ENCODE measurements around the gene ETFB. TPM values are rescaled to one million over a fixed set of nuclear protein-coding genes. Genes with fewer than 3 reads are reported as not detected.
A peak's percentile ranks its signal among the peaks of the same experiment; 100 is the strongest.

ETFB gene
- total RNA-seq, 2 experiments from 2014 or later: 115 to 130 TPM

DNA sequence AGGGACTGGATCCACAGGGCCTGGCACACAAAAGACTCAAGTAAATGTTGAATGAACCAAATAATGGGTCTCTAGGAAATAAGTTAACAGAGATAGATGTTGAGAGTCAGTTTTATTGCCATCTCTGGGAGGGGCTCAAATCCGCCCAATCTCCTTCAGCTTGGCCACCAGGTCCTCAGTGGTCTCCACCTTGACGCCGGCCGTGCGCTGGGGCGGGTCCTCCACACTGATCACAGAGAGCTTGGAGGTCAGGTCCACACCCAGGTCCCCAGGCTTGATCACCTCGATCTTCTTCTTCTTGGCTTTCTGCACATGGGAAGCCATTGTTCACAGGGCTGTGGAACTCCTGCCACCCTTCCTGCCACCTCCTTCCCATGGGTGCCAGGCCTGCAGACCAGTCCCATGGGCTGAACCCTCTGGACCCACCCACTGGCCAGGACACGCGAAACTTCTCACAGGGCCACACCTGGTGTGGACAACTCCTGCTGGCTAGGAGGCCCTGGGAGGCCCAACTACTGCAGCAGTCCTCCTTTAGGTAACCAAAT is 21.0 kb downstream of the ETFB start:
- H3K27me3 Mint-ChIP-seq: peaks cover 5% of the 10 kb centered on the region
- no peaks in the 10 kb centered on the region for H3K4me1 Mint-ChIP-seq
- no peak overlapping the region for H3K27ac Mint-ChIP-seq
- DNase-seq: no peak
- H3K9me3 Mint-ChIP-seq: no peaks in the 10 kb centered on the region
- H3K4me3 Mint-ChIP-seq: no peak overlapping the region
- peaks cover 3% of the 10 kb centered on the region for H3K36me3 Mint-ChIP-seq

DNA sequence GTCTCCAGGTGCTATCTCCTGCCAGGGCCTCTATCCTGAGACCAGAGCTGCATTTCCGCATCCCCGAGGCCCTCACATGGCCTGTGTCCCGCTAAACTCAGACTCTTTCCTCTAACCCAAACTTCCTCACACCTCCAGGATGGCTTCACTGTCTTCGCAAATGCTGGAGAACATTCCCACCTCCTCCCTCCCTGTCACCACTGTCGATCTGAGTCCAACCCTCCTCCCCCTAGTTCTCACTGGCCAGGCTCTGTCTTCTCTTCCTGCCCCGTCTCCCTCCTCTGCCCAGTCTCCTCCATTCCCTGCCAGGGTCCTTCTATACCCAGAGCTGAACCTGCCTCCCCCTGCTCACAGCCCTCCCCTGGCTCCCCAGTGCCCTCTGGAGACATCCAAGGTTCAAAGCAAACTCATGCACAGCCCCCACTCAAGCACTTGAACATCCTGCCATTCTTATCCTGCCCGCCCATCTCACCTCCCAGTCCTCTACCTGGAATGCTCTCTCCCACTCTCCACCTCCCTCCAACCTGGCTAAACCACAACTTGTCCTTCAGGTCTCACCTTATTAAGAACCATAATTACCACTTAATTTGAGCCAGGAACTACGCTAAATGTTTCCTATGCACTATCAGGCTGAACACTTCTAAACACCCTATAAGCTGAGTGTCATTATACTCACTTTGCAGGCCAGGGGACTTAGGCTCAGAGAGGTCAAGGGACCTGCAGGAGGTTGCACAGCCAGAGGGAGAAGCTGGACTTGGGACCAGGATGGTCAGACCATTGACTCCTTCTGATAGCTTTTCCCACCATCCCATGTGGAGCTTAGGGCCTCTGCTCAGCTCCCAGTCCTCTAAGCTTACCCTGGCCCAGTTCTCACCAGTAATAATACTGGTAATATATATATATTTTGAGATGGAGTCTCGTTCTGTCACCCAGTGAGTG is 23.3 kb downstream of the ETFB start:
- H3K9me3 Mint-ChIP-seq: no peaks in the 10 kb centered on the region
- H3K4me3 Mint-ChIP-seq: no peak overlapping the region
- no peak overlapping the region for H3K27ac Mint-ChIP-seq
- peaks cover 3% of the 10 kb centered on the region for H3K36me3 Mint-ChIP-seq
- DNase-seq: no peak
- H3K27me3 Mint-ChIP-seq: peaks cover 5% of the 10 kb centered on the region
- H3K4me1 Mint-ChIP-seq: peaks cover 9% of the 10 kb centered on the region

DNA sequence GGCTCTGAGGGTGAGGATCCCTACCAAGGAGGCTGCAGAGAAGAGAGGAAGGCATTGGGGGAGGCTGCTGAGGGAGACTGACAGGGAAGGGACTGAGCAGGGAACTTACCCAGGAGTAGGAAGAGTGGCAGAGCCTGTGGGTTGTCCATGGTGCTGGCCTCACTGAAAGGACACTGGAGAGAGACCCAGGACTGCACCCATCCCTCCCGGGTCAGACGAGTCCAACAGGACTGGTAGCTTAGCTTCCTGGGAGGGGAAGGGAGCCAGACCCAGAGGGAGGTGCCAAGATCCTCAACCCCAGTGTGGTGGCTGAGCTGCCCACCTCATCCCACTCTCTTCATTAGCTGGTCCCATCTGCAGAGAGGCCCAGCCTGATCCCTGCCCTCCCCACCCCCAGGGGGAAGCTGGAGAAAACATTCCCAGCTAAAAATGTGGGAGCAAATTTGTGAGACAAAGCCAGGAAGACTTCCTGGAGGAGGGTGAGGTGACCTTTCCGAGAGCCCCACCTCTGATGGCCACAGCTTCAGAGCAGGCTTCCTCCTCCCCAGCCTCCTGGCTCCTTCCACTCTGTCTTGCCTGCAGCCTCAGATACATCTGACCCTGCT is 24.1 kb downstream of the ETFB start, which contains the start of gene VSIG10L:
Gene VSIG10L, minus strand, starts transcription at position 164 of the 605 bp plus-strand sequence. Its CDS starts 15 bp downstream, at position 149.
- Mint-ChIP-seq H3K27ac (no peak within 1 kb of the TSS), H3K27me3 (peaks cover 5% of the 10 kb centered on the region), H3K9me3 (no peaks in the 10 kb centered on the region), H3K36me3 (peaks cover 2% of the 10 kb centered on the region), H3K4me1 (peaks cover 9% of the 10 kb centered on the region), H3K4me3 (peak within 1 kb of the TSS; percentile 22)
- no peak for DNase-seq

DNA sequence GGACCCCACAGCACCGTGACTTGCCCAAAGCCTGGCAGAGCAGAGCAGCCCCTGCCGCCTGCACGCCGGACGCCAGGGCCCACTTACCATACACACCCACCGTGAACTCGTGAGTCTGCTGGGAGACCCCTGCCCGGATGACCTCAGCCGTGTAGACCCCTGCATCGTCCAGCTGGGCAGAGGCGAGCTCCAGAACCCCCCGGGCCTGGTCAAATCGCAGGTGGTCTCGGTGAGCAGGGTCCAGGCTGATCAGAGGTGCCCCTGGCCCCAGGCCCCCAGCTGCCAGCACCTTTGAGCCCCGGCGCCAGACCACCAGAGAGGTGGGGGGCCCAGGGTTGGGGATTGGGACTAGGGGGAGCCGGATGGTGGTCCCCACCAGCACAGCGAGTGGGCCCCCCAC is 25.1 kb downstream of the ETFB start:
- Mint-ChIP-seq H3K27ac (no peak overlapping the region), H3K9me3 (no peaks in the 10 kb centered on the region), H3K27me3 (peaks cover 9% of the 10 kb centered on the region), H3K36me3 (no peaks in the 10 kb centered on the region), H3K4me3 (peak overlapping the region; percentile 22), H3K4me1 (peaks cover 9% of the 10 kb centered on the region)
- no peak for DNase-seq

DNA sequence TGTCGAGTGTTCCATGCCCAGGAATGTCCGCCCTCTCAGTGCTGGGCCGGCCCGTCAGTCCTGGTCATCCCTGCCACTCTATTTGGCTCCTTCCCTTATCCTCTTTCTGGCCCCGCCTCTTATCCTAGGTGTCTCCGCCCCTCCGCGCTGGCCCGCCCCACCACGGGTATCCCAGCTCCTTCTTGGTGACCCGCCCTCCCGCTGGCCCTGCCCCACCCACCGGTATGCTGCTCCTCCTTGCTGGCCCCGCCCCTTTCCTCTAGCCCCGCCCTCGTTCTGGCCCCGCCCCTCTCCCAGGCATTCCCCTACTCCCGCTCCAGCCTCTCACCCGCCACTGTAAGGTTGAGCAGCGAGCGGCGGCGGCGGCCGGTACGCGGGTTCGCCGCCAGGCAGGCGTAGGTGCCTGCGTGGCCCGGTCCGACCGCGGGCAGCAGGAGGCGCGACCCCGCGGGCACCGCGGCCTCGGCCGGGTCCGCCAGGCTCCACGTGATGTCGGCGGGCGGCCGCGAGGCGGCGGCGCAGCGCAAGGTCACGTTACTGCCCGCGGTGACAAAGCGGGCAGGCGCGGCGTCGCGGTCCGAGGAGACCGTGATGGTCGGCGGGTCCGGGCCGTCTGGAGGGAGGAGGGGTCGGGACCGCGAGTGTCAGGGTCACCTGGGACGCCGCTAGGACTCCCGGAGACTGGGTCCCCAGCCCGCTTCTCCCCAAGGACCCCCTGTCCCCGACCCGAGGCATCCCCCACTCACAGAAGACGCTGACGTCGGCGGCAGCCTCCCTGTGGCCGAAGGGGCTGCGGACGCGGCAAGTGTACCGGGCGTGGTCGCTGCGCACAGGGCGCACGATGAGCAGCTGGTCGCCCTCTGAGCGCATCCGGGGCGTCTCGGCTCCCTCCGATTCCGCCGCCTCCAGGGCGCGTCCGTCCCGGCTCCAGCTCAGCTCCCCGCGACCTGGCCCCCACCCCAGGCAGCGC is 26.2 kb downstream of the ETFB start:
- peaks cover 9% of the 10 kb centered on the region for H3K27me3 Mint-ChIP-seq
- H3K9me3 Mint-ChIP-seq: no peaks in the 10 kb centered on the region
- H3K27ac Mint-ChIP-seq: peak overlapping the region; percentile 52
- peaks cover 9% of the 10 kb centered on the region for H3K4me1 Mint-ChIP-seq
- no peaks in the 10 kb centered on the region for H3K36me3 Mint-ChIP-seq
- peak overlapping the region; percentile 85 for H3K4me3 Mint-ChIP-seq
- DNase-seq: peak; percentile 91

DNA sequence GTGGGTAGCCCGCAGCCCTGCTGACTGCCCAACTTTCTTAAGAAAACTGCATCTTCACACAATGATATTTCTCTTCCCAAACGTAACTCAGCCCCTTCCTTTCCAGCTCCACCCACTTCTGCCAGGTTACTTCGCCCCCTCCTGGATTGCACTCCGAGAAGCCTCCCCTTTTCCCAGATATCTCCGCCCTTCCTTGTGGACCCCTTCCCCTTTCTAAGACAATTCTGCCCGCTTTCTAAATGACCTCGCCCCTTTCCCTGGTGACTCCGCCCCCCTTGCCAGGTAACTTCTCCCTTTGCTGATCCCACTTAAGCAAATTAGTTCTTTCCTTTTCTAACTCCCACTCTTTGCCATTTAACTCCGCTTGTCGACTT is 26.9 kb downstream of the ETFB start:
- H3K27ac Mint-ChIP-seq: peak overlapping the region; percentile 52
- DNase-seq: no peak
- H3K36me3 Mint-ChIP-seq: no peaks in the 10 kb centered on the region
- no peaks in the 10 kb centered on the region for H3K9me3 Mint-ChIP-seq
- peaks cover 9% of the 10 kb centered on the region for H3K27me3 Mint-ChIP-seq
- H3K4me1 Mint-ChIP-seq: peaks cover 9% of the 10 kb centered on the region
- H3K4me3 Mint-ChIP-seq: peak overlapping the region; percentile 85

DNA sequence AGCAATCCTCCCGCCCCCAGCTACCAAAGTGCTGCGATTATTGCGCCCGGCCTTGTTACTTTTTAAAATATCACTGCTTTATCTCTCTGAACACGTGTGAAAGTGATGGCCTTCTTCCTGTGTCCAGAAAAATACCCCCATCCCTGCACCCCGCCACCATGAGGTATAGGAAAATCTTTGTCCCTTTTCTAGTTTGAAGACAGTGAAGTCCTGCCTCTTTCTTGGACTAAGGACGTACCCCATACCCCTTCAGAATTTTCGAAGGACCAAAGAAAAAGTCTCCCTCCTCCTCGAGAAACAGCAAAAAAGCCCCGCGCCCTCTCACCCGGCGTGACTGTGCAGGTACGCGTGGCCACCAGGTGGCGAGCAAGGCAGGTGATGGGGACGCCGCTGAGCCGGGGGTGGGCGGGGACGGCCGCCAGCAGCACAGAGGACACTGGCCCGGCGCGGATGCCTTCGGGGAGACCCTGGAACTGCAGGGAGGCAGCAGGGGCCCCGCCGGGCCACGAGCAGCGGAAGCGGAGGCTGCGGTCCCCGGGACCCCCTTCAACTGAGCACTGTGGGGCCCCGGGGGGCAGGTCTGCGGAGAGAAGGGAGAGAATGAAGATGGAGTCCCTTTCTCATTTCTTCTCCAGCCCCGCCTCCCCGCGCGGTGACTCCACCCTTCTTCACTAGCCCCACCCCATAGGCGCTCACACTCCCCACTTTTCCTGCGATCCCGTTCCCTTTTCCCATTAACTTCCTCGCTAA is 27.4 kb downstream of the ETFB start:
- Mint-ChIP-seq H3K4me1 (peaks cover 9% of the 10 kb centered on the region), H3K9me3 (no peaks in the 10 kb centered on the region), H3K27ac (peak overlapping the region; percentile 71), H3K36me3 (no peaks in the 10 kb centered on the region), H3K4me3 (peak overlapping the region; percentile 85), H3K27me3 (peaks cover 9% of the 10 kb centered on the region)
- DNase-seq: peak; percentile 89

DNA sequence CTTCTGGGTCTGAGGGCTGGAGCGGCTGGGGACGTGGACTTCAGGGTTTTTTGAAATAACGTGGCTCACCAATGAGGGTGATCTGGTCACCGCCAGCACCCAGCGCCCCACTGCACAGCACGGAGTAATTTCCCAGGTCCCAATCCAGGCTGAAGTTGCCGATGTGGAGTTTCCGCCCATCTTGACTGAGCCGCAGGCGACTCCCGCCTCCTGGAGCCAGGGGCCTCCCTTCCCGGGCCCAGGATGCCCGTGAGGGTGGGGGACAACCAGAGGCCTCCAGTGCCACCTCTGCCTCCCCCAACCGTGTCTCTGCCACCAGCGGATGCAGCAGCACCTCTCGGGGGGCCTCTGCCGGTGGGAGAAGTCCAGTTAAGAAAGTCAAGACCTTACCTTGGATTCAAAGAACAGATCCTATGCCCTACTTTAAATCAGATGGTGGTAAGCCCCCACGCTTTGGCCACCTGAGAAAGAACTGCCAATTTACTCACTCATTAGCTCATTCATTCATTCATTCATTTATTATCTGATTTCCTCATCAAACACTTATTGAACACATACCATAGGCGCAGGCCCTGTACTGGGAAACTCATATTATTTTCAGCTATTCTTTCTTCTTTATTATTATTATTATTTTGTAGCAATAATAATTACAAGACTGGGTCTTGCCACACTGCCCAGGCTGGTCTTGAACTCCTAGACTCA is 28.2 kb downstream of the ETFB start:
- H3K4me1 Mint-ChIP-seq: peaks cover 9% of the 10 kb centered on the region
- DNase-seq: no peak
- no peaks in the 10 kb centered on the region for H3K36me3 Mint-ChIP-seq
- H3K9me3 Mint-ChIP-seq: no peaks in the 10 kb centered on the region
- H3K27me3 Mint-ChIP-seq: peaks cover 9% of the 10 kb centered on the region
- H3K27ac Mint-ChIP-seq: peak overlapping the region; percentile 71
- H3K4me3 Mint-ChIP-seq: peak overlapping the region; percentile 85

DNA sequence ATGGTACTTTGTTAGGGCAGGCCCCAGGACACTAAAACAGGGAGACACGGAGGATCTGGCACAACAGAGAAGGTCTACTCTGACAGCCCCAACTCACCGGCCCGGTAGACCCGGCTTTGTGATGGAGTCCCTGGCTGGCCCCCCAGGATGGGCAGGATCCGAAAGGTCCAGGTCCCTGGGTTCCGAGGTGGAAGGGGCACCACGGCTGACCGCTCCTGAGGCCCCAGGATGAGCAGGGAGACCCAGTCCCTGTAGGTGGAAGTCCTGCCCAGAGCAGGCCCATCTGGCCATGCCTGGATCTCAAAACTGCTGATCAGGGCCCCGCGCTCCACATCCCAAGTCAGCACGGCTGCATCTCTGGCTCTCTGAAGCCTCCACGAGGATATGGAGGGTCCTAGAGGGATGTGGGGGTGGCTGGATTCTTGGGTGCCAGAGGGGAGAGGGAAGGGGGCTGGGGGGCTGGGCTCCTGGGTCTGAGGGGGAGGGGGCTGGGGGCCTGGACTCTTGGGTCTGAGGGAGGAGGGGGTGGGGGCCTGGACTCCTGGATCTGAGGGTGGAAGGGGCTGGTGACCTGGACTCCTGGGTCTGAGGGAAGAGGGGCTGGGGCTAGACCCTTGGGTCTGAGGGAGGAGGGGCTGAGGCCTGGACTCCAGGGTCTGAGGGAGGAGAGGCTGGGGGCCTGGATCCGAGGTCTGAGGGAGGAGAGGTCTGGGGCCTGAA is 28.9 kb downstream of the ETFB start:
- Mint-ChIP-seq H3K27me3 (peaks cover 9% of the 10 kb centered on the region), H3K36me3 (no peaks in the 10 kb centered on the region), H3K9me3 (no peaks in the 10 kb centered on the region), H3K4me1 (peaks cover 9% of the 10 kb centered on the region), H3K27ac (no peak overlapping the region), H3K4me3 (no peak overlapping the region)
- no peak for DNase-seq

DNA sequence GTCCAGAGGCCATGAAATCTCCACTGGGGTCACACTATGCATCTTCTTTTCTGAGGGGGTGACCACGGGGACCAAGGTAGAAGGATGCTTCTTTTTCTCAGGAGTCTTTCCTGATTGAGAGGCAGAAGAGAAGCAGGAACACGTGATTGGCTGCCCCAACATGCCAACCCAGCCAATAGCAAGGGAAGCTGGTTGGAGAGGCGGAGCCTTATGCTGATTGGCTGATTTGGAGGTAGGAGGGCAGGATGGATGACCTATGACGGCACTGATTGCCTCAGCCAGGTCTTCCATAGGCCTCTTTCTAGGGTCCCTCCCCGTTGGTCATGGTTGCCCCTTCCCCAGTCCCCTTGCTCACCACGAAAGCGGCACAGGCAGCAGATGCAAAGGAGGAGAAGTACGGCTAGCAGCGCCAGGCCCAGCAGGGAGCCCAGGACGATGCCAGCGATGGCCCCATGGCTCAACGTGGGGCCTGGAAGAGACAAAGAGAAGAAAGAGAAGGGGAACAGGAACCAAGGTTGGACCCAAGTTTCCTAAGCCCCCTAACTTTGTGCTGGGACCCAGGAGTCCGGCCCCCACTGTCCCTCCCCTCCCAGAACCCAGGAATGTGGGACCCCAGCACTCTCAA is 32.2 kb downstream of the ETFB start:
- H3K27ac Mint-ChIP-seq: no peak overlapping the region
- H3K27me3 Mint-ChIP-seq: peaks cover 28% of the 10 kb centered on the region
- peak; percentile 30 for DNase-seq
- no peak overlapping the region for H3K4me3 Mint-ChIP-seq
- peaks cover 4% of the 10 kb centered on the region for H3K4me1 Mint-ChIP-seq
- no peaks in the 10 kb centered on the region for H3K9me3 Mint-ChIP-seq
- H3K36me3 Mint-ChIP-seq: no peaks in the 10 kb centered on the region

DNA sequence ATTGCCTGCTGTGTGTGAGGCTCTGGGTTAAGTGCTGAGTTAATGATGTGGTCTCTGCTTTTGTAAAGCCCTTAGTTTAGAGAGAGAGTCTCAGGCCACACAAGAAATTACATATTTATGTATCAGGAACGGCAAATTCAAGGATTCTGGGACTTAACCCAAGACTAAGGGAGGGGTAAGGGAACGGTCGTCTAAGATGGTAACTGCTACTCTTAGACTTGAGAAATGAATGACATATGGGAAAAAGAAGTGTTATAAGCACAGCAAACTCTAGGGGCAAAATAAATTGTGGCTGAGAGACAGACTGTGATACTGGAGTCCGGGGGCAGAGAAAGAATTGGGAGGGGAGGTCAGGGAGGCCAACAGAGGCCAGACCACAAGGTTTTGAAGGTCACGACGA is 34.5 kb downstream of the ETFB start:
- Mint-ChIP-seq H3K9me3 (no peaks in the 10 kb centered on the region), H3K4me1 (peaks cover 3% of the 10 kb centered on the region), H3K27me3 (peaks cover 50% of the 10 kb centered on the region), H3K36me3 (no peaks in the 10 kb centered on the region), H3K4me3 (no peak overlapping the region), H3K27ac (no peak overlapping the region)
- no peak for DNase-seq

DNA sequence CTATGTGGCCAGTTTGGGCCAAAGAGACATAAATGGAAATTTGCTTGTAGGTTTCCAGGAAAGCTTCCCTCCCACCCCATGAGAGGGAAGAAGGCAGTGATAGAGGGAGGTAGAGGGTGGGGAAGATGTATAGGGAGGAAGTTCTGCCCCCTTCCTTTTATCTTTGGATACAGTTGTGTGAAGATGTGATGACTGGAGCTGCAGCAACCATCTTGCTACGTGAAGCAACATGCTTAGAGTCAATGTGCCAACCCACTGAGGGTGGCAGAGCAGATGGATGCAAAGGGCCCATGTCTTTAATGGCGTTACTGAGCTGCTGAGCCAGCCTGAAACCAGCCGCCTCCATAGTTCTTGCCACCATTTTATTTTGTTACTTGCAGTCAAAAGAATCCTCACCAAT is 35.0 kb downstream of the ETFB start:
- Mint-ChIP-seq H3K4me1 (peaks cover 3% of the 10 kb centered on the region), H3K36me3 (no peaks in the 10 kb centered on the region), H3K9me3 (no peaks in the 10 kb centered on the region), H3K27me3 (peaks cover 52% of the 10 kb centered on the region), H3K27ac (no peak overlapping the region), H3K4me3 (no peak overlapping the region)
- DNase-seq: no peak

DNA sequence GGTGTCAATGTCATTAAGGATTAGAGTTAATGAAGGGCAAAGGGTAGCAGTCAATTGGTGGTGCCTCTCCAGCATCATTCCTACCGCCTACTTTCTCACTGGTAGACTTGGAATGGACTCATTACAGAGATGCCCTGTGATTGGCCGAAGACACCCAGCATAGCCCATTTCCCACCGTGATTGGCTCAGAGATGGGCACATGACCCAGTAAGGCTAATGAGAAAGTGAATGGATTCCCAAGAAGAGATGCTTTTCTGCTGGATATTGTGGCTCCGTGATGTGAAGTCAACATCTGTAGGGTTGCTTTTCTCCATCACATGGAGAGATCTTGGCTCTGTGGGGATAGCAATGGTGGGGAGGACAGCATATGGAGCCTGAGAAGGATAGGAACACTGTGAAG is 35.8 kb downstream of the ETFB start:
- peaks cover 7% of the 10 kb centered on the region for H3K4me1 Mint-ChIP-seq
- peaks cover 59% of the 10 kb centered on the region for H3K27me3 Mint-ChIP-seq
- no peaks in the 10 kb centered on the region for H3K36me3 Mint-ChIP-seq
- H3K9me3 Mint-ChIP-seq: no peaks in the 10 kb centered on the region
- no peak overlapping the region for H3K4me3 Mint-ChIP-seq
- DNase-seq: no peak
- H3K27ac Mint-ChIP-seq: no peak overlapping the region

Measured in activated naive CD8-positive, alpha-beta T cell treated with anti-CD3 and anti-CD28 coated beads for 36 hours (primary cell).